Measurements from ENCODE around the gene NUTF2.

DNA sequence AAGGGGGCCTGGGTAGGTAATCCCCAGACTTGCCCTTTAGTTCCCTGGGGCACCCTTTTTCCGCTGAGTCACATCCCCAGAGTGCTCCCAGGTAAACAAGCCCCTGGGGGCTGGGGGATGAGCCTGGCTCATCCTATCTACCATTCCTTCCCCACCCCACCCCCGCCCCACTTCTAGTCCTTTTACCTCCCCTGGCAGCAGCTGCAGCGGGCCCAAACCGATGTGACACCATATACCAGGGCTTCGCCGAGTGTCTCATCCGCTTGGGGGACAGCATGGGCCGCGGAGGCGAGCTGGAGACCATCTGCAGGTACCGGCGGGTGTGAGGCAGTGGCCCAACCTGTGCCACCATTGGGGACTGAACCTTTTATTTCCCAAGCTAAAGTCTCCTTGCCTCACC is 38.8 kb downstream of the NUTF2 start:
- TF ChIP-seq CTCF (IDR thresholded peaks at IDR 0.05; ENCODE audit: control extremely low read depth in 1 of 3, insufficient read depth in 1 of 3, low read depth in 1 of 3, low read length in 3 of 3), result no peak
- no peak for TF ChIP-seq CHD1 (IDR thresholded peaks at IDR 0.05; ENCODE audit: low read depth, low read length)
- no peak for TF ChIP-seq JUND (IDR thresholded peaks at IDR 0.05; ENCODE audit: low read length)
- TF ChIP-seq YY1 (IDR thresholded peaks at IDR 0.05; ENCODE audit: low read depth, low read length), result no peak
- no peak for TF ChIP-seq EP300 (IDR thresholded peaks at IDR 0.05; ENCODE audit: borderline replicate concordance in 1 of 2, low read depth in 2 of 2, low read length in 2 of 2)
